Adrenal gland (tissue), 12 donors: ENCODE results near the gene DIAPH2. TPM values are rescaled to one million over a fixed set of nuclear protein-coding genes. Genes with fewer than 3 reads are reported as not detected.

Experiments
- DNase-seq, 7 donors: peaks; one replicate each; pipeline ENCODE4 v3.0.0-alpha.2; 2019 to 2020
- H3K27ac ChIP-seq, 5 donors: fragments of 200-600 bp; sonication (generic) in 4 of 5; 1 replicate in 3 of 5; 2 replicates in 2 of 5; pipeline versions ENCODE4 v1.5.1 to v1.8.0; 2016 to 2020; ENCODE audit warnings: mild to moderate bottlenecking in 1 of 5
- H3K27me3 ChIP-seq: fragments of 200-600 bp; 2 replicates; pipeline ENCODE4 v1.8.0; 2021
- H3K36me3 ChIP-seq, 2 donors: fragments of 200-600 bp; replicated peaks in 1 of 2; 1 replicate in 1 of 2; 2 replicates in 1 of 2; pipeline versions ENCODE4 v1.5.1 to v1.8.0; 2018 to 2022
- H3K4me1 ChIP-seq, 2 donors: fragments of 200-600 bp; replicated peaks in 1 of 2; 1 replicate in 1 of 2; 2 replicates in 1 of 2; pipeline versions ENCODE4 v1.5.1 to v1.8.0; 2018 to 2021
- H3K4me3 ChIP-seq, 4 donors: fragments of 200-600 bp; sonication (generic) in 3 of 4; one replicate each; pipeline ENCODE4 v1.5.1; 2016 to 2018
- H3K9me3 ChIP-seq, 3 donors: fragments of 200-600 bp; sonication (generic) in 1 of 3; replicated peaks in 1 of 3; 1 replicate in 2 of 3; 2 replicates in 1 of 3; pipeline versions ENCODE4 v1.5.1 to v1.8.0; 2016 to 2021
- CTCF ChIP-seq, 6 experiments: fragments of 450-650 bp in 4 of 6; fragments of 200-600 bp in 2 of 6; sonication (generic) in 1 of 6; IDR thresholded peaks; 1 replicate in 5 of 6; 2 replicates in 1 of 6; pipeline versions ENCODE4 v1.5.1 to v1.8.0; 2016 to 2021; ENCODE audit warnings: antibody characterized with exemption in 6 of 6, mild to moderate bottlenecking in 2 of 6, moderate library complexity in 1 of 6
- POLR2A ChIP-seq, 2 donors: fragments of 450-650 bp; IDR thresholded peaks; one replicate each; pipeline ENCODE4 v1.6.1; 2017; ENCODE audit warnings: antibody characterized with exemption in 2 of 2, mild to moderate bottlenecking in 2 of 2, moderate library complexity in 1 of 2
- WGBS, 4 donors: extraction: QIAGEN DNeasy Blood & Tissue Kit in 2 of 4; methylation state at CpG; one replicate each; pipeline versions ENCODE4 v1.1.5 to v1.1.7; 2013 to 2017; 5-methylcytosine and 5-hydroxymethylcytosine counted together
- intact Hi-C, 2 donors: fragments of 100-400 bp; cut with DNase I; formaldehyde crosslinking; loops; one replicate each; pipeline versions ENCODE4 v1.14.1 to v1.15.0; 2022 to 2023
- polyA plus RNA-seq, 3 donors: library from polyadenylated mRNA; stranded (reverse); fragments of 200-250 nt in 2 of 3; fragments of 350-450 nt in 1 of 3; fragmentation: Illumina TruSeq in 1 of 3; extraction: RNeasy Lipid Tissue Mini Kit (QIAGEN cat#74804) in 1 of 3; gene quantifications; one replicate each; pipeline ENCODE4 v1.2.3, GENCODE V29; 2013 to 2014
- total RNA-seq, 9 donors: library from RNA; depleted of rRNA in 4 of 9; stranded (reverse); fragments of >200 nt in 4 of 9; fragments of 120-200 nt in 1 of 9; fragmentation: NEBNext Ultra II Directional in 1 of 9; extraction: Animal tissue kit (Norgen Biotek cat#: 25700) in 1 of 9; gene quantifications; one replicate each; pipeline versions ENCODE4 v1.1.0 to v1.2.4, GENCODE V29; 2013 to 2023
- donor health status: healthy with polysubstance abuse.
- donor health status: Bipolar disorder and iron deficiency.
- donor health status: DM: yes; HTN: yes; CAD: no.
- donor health status: DM: no; HTN: no; CAD: no.
- donor health status: DM: no; HTN: no; CAD: no.
- donor health status: DM: yes; HTN: yes; CAD: no.

The DIAPH2 gene
- total and polyA plus RNA-seq, 12 donors, result 3.2 to 33.3 (median 12.3) TPM

GRCh38 chrX:97126020-97126419, 441.4 kb downstream of the DIAPH2 start:
- H3K27me3 ChIP-seq, result no peaks in the 10 kb centered on the region
- H3K9me3 ChIP-seq, result no peaks in the 10 kb centered on the region
- intact Hi-C loops, result no loop called here
- H3K36me3 ChIP-seq, result no peaks in the 10 kb centered on the region
- TF ChIP-seq POLR2A (IDR thresholded peaks at IDR 0.05) (no peak), CTCF (IDR thresholded peaks at IDR 0.05) (no peak)
- 53 to 88% (median 78%) methylated on average over 3 of the region's 3 CpGs for WGBS, 4 donors
- no peak for DNase-seq
- no peaks in the 10 kb centered on the region for H3K4me1 ChIP-seq
- H3K27ac ChIP-seq, result no peak overlapping the region
- H3K4me3 ChIP-seq, result no peak overlapping the region

- TF ChIP-seq POLR2A (IDR thresholded peaks at IDR 0.05), result no peak
- TF ChIP-seq CTCF (IDR thresholded peaks at IDR 0.05), result no peak
- 75 to 95% (median 88%) methylated on average over 6 of the region's 6 CpGs for WGBS, 4 donors
- intact Hi-C loops, result no loop called here
- Histone ChIP-seq H3K4me1 (no peaks in the 10 kb centered on the region), H3K36me3 (no peaks in the 10 kb centered on the region), H3K27me3 (no peaks in the 10 kb centered on the region), H3K9me3 (no peaks in the 10 kb centered on the region), H3K27ac (no peak overlapping the region), H3K4me3 (no peak overlapping the region)
- DNase-seq, result no peak
Measured at GRCh38 chrX:97132664-97133415, 448.2 kb downstream of the DIAPH2 start.

- 82 to 95% (median 84%) methylated on average over 1 of the region's 1 CpG for WGBS, 4 donors
- H3K36me3 ChIP-seq, result no peaks in the 10 kb centered on the region
- H3K9me3 ChIP-seq, result no peaks in the 10 kb centered on the region
- no peak overlapping the region for H3K27ac ChIP-seq
- H3K4me1 ChIP-seq, result no peaks in the 10 kb centered on the region
- no peak for TF ChIP-seq CTCF (IDR thresholded peaks at IDR 0.05)
- no peak for TF ChIP-seq POLR2A (IDR thresholded peaks at IDR 0.05)
- H3K4me3 ChIP-seq, result no peak overlapping the region
- intact Hi-C loops, result no loop called here
- peaks cover 8% of the 10 kb centered on the region for H3K27me3 ChIP-seq
- no peak for DNase-seq
Measured at GRCh38 chrX:97145934-97146333, 461.3 kb downstream of the DIAPH2 start.

GRCh38 chrX:97155816-97156215, 471.2 kb downstream of the DIAPH2 start:
- no peaks in the 10 kb centered on the region for H3K36me3 ChIP-seq
- no peaks in the 10 kb centered on the region for H3K9me3 ChIP-seq
- H3K4me1 ChIP-seq, result no peaks in the 10 kb centered on the region
- no peak overlapping the region for H3K4me3 ChIP-seq
- H3K27ac ChIP-seq, result no peak overlapping the region
- no peak for DNase-seq
- 60 to 90% (median 73%) methylated on average over 1 of the region's 1 CpG for WGBS, 4 donors
- H3K27me3 ChIP-seq, result no peaks in the 10 kb centered on the region
- TF ChIP-seq POLR2A (IDR thresholded peaks at IDR 0.05) (no peak), CTCF (IDR thresholded peaks at IDR 0.05) (no peak)
- intact Hi-C loops, result no loop called here
